ENCODE results near the gene LSM14A.

Gene LSM14A

GRCh38 chr19:34180273-34180672 is 8.0 kb downstream of the LSM14A start:
- TF ChIP-seq POLR2A (IDR thresholded peaks at IDR 0.05; ENCODE audit: extremely low read depth, insufficient read length) = no peak
- TF ChIP-seq MYC (IDR thresholded peaks at IDR 0.05; ENCODE audit: low read depth, low read length) = no peak
- no peak for TF ChIP-seq CTCF (IDR thresholded peaks at IDR 0.05; ENCODE audit: low read depth, low read length)
- TF ChIP-seq MAX (IDR thresholded peaks at IDR 0.05; ENCODE audit: low read depth, low read length) = no peak
- DNase-seq (ENCODE audit: low read depth) = no peak
- no peak overlapping the region for H3K4me3 ChIP-seq (ENCODE audit: low read depth, low read length)

- H3K4me3 ChIP-seq (ENCODE audit: low read depth, low read length) = no peak overlapping the region
- no peak for DNase-seq (ENCODE audit: low read depth)
- TF ChIP-seq MAX (IDR thresholded peaks at IDR 0.05; ENCODE audit: low read depth, low read length) (no peak), POLR2A (IDR thresholded peaks at IDR 0.05; ENCODE audit: extremely low read depth, insufficient read length) (no peak), CTCF (IDR thresholded peaks at IDR 0.05; ENCODE audit: low read depth, low read length) (no peak), MYC (IDR thresholded peaks at IDR 0.05; ENCODE audit: low read depth, low read length) (no peak)
These were observed 8.4 kb downstream of the LSM14A start for GRCh38 chr19:34180709-34181108.

- H3K4me3 ChIP-seq (ENCODE audit: low read depth, low read length) = no peak overlapping the region
- DNase-seq (ENCODE audit: low read depth) = peak; percentile 20
- no peak for TF ChIP-seq CTCF (IDR thresholded peaks at IDR 0.05; ENCODE audit: low read depth, low read length)
- no peak for TF ChIP-seq MAX (IDR thresholded peaks at IDR 0.05; ENCODE audit: low read depth, low read length)
- no peak for TF ChIP-seq MYC (IDR thresholded peaks at IDR 0.05; ENCODE audit: low read depth, low read length)
- TF ChIP-seq POLR2A (IDR thresholded peaks at IDR 0.05; ENCODE audit: extremely low read depth, insufficient read length) = no peak
These were observed 9.0 kb downstream of the LSM14A start for GRCh38 chr19:34181111-34181864.

GRCh38 chr19:34182125-34182524 is 9.8 kb downstream of the LSM14A start:
- TF ChIP-seq MAX (IDR thresholded peaks at IDR 0.05; ENCODE audit: low read depth, low read length) = no peak
- no peak overlapping the region for H3K4me3 ChIP-seq (ENCODE audit: low read depth, low read length)
- no peak for DNase-seq (ENCODE audit: low read depth)

GRCh38 chr19:34184880-34185491 is 12.7 kb downstream of the LSM14A start:
- TF ChIP-seq CTCF (IDR thresholded peaks at IDR 0.05; ENCODE audit: low read depth, low read length) = no peak
- TF ChIP-seq MYC (IDR thresholded peaks at IDR 0.05; ENCODE audit: low read depth, low read length) = no peak
- no peak for TF ChIP-seq MAX (IDR thresholded peaks at IDR 0.05; ENCODE audit: low read depth, low read length)
- TF ChIP-seq POLR2A (IDR thresholded peaks at IDR 0.05; ENCODE audit: extremely low read depth, insufficient read length) = no peak
- H3K4me3 ChIP-seq (ENCODE audit: low read depth, low read length) = no peak overlapping the region
- peak; percentile 17 for DNase-seq (ENCODE audit: low read depth)

- TF ChIP-seq MYC (IDR thresholded peaks at IDR 0.05; ENCODE audit: low read depth, low read length) (no peak), POLR2A (IDR thresholded peaks at IDR 0.05; ENCODE audit: extremely low read depth, insufficient read length) (no peak), CTCF (IDR thresholded peaks at IDR 0.05; ENCODE audit: low read depth, low read length) (no peak), MAX (IDR thresholded peaks at IDR 0.05; ENCODE audit: low read depth, low read length) (no peak)
- no peak for DNase-seq (ENCODE audit: low read depth)
- no peak overlapping the region for H3K4me3 ChIP-seq (ENCODE audit: low read depth, low read length)
These were observed 13.9 kb downstream of the LSM14A start for GRCh38 chr19:34186205-34186604.

Data from NB4 (cell line).